GM12872 (cell line): Measurements from ENCODE around the gene SPATA16.

ENCODE experiments used
- CTCF ChIP-seq: IDR thresholded peaks from 3 replicates; pipeline ENCODE4 v1.5.1; 2011; ENCODE audit warnings: low read depth, mild to moderate bottlenecking, low read length, moderate library complexity; ENCODE audit not compliant: insufficient read depth

Gene SPATA16

GRCh38 chr3:172958565-172958964 is 182.5 kb downstream of the SPATA16 start:
- no peak for TF ChIP-seq CTCF

- no peak for TF ChIP-seq CTCF
Observed at GRCh38 chr3:172953571-172953970, 187.5 kb downstream of the SPATA16 start.

- no peak for TF ChIP-seq CTCF
Observed at GRCh38 chr3:172951511-172951910, 189.5 kb downstream of the SPATA16 start.

GRCh38 chr3:172946061-172946460 is 195.0 kb downstream of the SPATA16 start:
- no peak for TF ChIP-seq CTCF

GRCh38 chr3:172939651-172940293 is 201.3 kb downstream of the SPATA16 start:
- TF ChIP-seq CTCF = no peak

GRCh38 chr3:172938788-172939187 is 202.2 kb downstream of the SPATA16 start:
- TF ChIP-seq CTCF = no peak

- TF ChIP-seq CTCF = no peak
Observed at GRCh38 chr3:172931746-172932285, 209.2 kb downstream of the SPATA16 start.
